ENCODE results near the gene GABRG3.
"Not testable (repeated sequence)": the region's sequence is repeated elsewhere in the genome, so short reads cannot be mapped to it uniquely, and the experiment has no call there.

GABRG3 gene

DNA sequence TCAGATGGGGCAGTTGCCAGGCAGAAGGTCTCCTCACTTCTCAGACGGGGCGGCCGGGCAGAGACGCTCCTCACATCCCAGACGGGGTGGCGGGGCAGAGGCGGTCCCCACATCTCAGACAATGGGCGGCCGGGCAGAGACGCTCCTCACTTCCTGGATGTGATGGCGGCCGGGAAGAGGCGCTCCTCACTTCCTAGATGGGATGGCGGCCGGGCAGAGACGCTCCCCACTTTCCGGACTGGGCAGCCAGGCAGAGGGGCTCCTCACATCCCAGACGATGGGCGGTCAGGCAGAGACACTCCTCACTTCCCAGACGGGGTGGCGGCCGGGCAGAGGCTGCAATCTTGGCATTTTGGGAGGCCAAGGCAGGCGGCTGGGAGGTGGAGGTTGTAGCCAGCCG, 33.2 kb downstream of the GABRG3 start:
- not testable (repeated sequence) for DNase-seq

- DNase-seq: peak; percentile 50
Observed at GRCh38 chr15:27017168-27017809, 46.3 kb downstream of the GABRG3 start.

DNA sequence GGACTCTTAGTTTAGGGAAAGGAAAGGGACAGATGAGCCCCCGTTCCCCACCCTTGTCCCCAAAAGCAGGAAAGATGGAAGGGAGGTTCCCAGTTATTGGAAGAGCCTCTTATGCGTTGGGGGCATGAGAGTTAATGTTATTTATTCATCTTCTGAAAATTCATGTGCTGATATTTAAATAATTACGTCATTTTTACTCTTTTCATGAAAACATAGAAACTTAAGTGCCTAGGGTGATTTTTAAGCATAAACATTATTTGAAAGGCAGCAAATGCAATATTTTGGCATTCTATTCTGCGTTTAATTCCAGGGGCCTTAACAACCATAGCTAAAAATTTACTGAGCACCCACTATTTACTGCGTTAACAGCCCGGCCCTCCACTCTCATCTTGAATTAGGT, 48.7 kb downstream of the GABRG3 start:
- DNase-seq: no peak

DNA sequence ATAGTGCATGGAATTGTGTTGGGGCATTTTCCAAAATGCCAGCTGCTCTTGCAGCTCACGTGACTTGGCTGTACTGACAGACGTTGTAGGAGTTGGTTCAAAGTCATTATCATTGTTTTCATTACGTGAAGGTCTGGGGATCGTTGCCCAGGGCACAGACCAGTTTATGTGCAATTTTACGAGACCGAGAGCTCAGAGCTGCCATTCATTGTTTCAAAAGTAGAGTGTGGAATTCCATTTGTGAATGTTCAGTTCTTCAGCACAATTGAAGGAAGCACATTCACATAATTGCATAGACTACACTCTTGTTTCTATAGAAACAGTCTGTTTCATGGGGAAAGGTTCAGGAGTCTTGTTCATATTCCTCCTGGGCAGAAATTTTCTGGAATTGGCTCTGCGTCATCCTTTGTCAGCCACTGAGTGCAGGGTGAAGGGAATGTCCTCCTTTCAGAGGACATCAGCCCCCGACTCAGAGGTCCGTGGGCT, 54.5 kb downstream of the GABRG3 start:
- DNase-seq: no peak

GRCh38 chr15:27027229-27027628, 56.2 kb downstream of the GABRG3 start:
- no peak for DNase-seq

GRCh38 chr15:27028858-27029477, 58.0 kb downstream of the GABRG3 start:
- DNase-seq: no peak

GRCh38 chr15:27036210-27036609, 65.2 kb downstream of the GABRG3 start:
- no peak for DNase-seq

- DNase-seq: no peak
Observed at GRCh38 chr15:27037501-27037900, 66.5 kb downstream of the GABRG3 start.

DNA sequence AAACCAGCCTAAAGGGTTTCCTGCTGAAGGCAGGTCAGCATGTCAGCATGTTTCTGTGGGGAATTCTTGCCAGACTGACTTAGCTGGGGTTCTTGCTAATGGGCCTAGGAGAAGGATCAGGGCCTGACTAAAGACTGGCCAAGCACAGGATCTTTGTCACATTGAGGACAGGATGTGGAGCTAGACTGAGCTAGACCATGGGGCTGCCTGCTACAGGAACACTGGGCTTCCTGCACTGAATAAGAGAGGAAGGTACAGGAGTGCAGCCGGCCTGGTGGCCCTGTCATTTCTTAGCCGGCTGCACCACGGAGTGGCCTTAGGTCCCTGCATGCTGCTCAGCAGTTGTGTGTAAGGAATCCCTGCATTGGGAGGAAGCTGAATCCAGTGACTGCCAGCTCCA, 68.2 kb downstream of the GABRG3 start:
- no peak for DNase-seq

GRCh38 chr15:27042230-27042629, 71.2 kb downstream of the GABRG3 start:
- no peak for DNase-seq

- no peak for DNase-seq
Observed at GRCh38 chr15:27042646-27043045, 71.7 kb downstream of the GABRG3 start.

- DNase-seq: no peak
Observed at GRCh38 chr15:27043770-27044169, 72.8 kb downstream of the GABRG3 start.

DNA sequence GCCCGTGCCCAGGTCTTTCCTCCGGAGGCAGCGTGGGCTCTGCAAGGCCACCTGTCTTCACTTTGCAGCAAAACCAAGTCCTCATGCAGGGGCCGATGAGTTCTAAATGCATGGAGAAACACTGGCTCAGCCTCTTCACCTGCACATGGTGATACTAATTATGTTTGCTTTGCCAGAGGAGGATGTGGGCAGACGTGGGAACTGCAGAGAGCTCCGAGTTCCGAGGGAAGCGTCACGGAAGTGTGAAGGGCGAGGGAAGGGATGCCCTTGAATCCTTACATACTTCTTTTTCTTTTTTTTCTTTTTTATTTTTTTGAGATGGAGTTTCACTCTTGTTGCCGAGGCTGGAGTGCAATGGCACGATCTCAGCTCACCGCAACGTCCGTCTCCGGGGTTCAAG, 74.8 kb downstream of the GABRG3 start:
- no peak for DNase-seq

DNA sequence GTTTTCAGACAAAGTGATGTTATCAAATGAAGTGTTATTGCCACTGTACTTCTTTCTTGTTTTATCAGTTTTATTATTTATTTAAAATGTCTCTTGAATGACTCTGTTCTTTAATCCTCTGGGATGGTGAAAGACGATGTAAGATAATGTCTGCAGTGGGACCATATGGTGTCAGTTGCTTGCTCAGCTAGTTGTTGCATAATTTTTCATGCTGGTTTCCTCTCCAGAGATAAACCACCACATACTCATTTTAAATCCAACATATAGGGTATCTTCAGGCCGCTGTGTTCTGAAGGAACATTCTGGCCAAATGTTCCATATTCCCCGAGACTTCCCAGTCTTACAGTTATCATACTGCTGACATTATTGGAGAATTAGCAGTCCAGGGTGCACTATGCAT, 75.9 kb downstream of the GABRG3 start:
- DNase-seq: no peak

DNA sequence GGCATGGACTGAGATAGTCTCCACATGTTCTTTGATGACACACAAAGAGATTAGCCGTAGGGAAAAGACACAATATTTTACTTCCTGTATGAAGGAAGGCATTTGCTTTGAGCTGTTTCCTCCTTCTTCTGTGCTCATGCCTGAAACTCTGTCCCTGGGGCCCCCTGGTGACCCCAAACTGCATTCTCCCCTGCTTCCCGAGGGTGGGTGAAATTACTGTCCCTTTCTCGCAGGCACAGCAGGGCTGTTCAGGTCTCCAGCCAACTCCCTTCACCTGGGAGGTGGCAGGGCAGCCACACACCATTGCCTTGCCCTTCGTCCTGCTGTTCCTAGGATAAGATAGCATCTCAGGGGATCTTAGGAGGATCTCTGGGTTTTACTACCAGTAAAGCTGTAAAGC, 79.2 kb downstream of the GABRG3 start:
- no peak for DNase-seq

- no peak for DNase-seq
Observed at GRCh38 chr15:27054426-27054825, 83.4 kb downstream of the GABRG3 start.

- no peak for DNase-seq
Observed at GRCh38 chr15:27057904-27058645, 87.1 kb downstream of the GABRG3 start.

DNA sequence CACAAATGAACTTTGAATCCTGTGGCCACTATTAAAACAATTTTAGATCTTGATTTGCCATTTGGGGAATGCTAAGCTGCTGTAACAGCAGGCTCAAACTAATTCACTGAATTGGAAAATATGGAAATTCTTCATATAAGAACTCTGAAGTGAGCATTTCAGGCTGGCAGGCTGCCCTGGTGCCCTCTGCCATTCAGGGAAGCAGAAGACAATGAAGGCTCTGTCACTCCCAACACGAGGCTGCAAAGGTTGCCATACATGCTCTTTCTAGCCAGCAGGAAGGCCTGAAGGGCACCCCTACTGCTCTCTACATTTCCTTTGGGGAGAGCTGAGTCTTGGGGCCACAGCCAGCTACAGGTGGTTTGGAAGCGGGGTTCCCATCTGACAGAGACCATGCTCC, 88.0 kb downstream of the GABRG3 start:
- DNase-seq: no peak

DNA sequence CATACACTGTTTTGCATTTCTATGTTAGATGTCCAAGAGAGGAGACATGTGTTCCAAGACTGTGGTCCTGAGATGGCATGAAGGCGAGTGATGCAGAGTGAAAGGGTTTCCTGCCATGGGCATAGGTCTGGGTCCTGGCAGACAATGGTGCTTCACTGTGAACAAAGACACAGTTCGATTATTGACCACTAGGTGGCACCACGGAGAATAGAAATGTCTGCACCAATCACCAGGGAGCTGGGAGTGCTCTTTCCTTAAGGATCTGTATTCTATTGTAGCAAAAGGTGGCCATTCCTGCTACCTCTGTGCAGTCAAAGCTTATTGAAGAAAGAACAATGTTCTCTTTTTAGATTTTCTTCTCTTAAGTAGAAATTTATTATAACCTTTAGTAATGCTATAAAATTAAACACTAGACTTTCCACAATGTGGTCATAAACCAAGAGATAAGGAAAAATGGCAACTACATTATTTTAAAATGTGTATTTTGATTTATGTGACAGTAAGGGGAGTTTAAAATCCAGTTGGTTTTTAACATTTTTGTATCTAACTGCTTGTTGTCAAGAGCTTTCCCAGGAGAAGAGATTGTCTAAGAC, 88.7 kb downstream of the GABRG3 start:
- peak; percentile 52 for DNase-seq

DNA sequence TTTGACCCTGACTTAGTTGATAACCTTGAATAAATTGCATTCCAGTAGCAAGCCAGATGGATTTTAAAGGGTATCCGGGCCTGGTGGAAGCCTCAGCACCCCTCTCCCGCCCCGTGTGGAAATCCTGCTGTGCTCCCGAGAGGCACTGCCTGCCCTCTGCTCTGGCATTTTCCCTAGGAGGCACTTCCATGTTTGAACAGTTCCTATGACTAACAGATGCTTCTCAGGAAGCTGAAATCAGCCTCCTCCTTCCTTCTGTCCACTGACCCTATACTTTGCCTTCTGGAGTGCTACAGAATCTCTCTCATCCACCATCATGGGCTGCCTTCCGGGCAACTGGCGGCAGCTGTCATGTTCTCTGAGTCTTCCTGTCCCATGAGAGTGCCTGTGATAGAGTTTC, 90.8 kb downstream of the GABRG3 start:
- DNase-seq: no peak

DNA sequence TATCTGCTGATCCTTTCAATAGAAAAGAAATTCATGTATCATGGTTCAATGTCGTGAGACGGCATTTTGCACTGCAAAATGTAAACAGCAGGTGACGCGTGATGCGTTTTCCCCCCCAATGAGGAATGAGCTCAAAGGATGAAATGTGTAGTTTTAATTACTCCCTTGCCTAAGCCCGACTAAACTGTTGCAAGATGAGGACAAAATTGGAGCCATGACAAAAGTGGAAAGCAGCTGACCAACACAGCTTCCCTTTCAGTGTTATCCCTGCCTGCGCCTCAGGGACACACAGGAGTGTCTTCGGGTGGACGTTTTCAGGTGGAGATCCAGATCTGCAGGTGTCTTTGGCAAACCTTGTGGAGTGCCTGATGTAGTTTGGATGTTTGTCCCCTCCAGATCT, 92.0 kb downstream of the GABRG3 start:
- no peak for DNase-seq

DNA sequence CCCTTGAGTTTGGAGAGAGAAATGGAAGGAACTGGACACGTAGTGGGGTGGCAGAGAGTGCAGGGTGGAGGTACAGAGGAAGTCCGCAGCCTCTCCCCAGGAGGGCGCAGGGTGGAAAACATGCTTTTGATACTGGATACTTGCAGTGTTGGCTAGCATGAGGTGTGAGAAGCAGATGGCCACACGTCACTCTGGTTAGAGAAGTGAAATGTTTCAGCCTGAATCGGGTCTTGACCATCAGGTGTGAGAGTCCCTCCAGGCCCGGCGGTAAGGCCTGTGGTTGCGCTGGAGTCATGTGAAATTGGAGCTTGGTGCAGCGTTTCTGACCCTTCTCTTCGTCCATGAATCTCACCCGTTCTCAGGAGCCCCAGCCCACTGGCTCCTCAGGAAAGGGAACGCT, 93.1 kb downstream of the GABRG3 start:
- no peak for DNase-seq

GRCh38 chr15:27065151-27065550, 94.2 kb downstream of the GABRG3 start:
- no peak for DNase-seq

DNA sequence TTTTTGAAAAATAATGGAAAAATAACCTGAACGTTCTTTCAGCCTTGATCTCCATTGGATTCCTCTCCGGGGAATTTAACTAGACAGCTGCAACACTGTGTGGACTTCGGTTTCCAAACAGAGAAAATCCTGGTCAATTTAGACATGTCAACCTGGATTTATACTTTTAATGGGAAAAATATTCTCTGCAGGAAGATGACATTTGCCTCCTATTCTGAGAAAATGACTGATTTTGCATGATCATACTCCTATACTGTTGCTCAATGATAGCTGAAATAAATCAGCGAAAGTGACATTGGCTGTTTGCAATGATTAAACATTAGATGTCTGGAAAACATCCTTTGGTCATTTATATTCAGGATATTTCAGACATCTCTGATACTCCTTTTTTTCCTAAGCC, 94.8 kb downstream of the GABRG3 start:
- DNase-seq: no peak
